H9 (cell line): ENCODE results near the gene FCGR1A. TPM values are rescaled to one million over a fixed set of nuclear protein-coding genes. Genes with fewer than 3 reads are reported as not detected.
A peak's percentile ranks its signal among the peaks of the same experiment; 100 is the strongest.
"Not testable (repeated sequence)": the region's sequence is repeated elsewhere in the genome, so short reads cannot be mapped to it uniquely, and the experiment has no call there.

ENCODE experiments used
- DNase-seq: peaks from one replicate; pipeline ENCODE4 v3.0.0-alpha.2; 2017
- H2AFZ ChIP-seq: one replicate; pipeline ENCODE4 v1.6.1; 2013; ENCODE audit warnings: mild to moderate bottlenecking, low read length, control low read depth, moderate library complexity
- H2AK5ac ChIP-seq: 2 replicates; pipeline ENCODE4 v1.6.1; 2013; ENCODE audit warnings: low read length, control low read depth, mixed read lengths; ENCODE audit not compliant: insufficient read length
- H2BK120ac ChIP-seq: one replicate; pipeline ENCODE4 v1.6.1; 2013; ENCODE audit warnings: low read depth, mild to moderate bottlenecking, low read length, control low read depth, inconsistent platforms; ENCODE audit not compliant: poor library complexity, severe bottlenecking
- H2BK12ac ChIP-seq: 2 replicates; pipeline ENCODE4 v1.6.1; 2013; ENCODE audit warnings: low read length, control low read depth, mixed read lengths, low read depth; ENCODE audit not compliant: insufficient read length
- H2BK15ac ChIP-seq: 2 replicates; pipeline ENCODE4 v1.6.1; 2013; ENCODE audit warnings: low read depth, low read length, control low read depth
- H2BK20ac ChIP-seq: one replicate; pipeline ENCODE4 v1.6.1; 2013; ENCODE audit warnings: low read depth, mild to moderate bottlenecking, low read length, control low read depth, inconsistent platforms; ENCODE audit not compliant: poor library complexity, severe bottlenecking
- H2BK5ac ChIP-seq: 2 replicates; pipeline ENCODE4 v1.6.1; 2013; ENCODE audit warnings: low read length, control low read depth, mixed read lengths; ENCODE audit not compliant: insufficient read length
- H3K14ac ChIP-seq: 2 replicates; pipeline ENCODE4 v1.6.1; 2013; ENCODE audit warnings: low read length, control low read depth; ENCODE audit not compliant: insufficient read depth
- H3K18ac ChIP-seq: 2 replicates; pipeline ENCODE4 v1.6.1; 2013; ENCODE audit warnings: low read depth, mild to moderate bottlenecking, mixed read lengths, low read length, control low read depth; ENCODE audit not compliant: insufficient read length
- H3K23ac ChIP-seq: 2 replicates; pipeline ENCODE4 v1.6.1; 2013; ENCODE audit warnings: low read length, control low read depth, mixed read lengths, low read depth; ENCODE audit not compliant: insufficient read length
- H3K23me2 ChIP-seq: 2 replicates; pipeline ENCODE4 v1.6.1; 2013; ENCODE audit warnings: low read depth, mild to moderate bottlenecking, mixed read lengths, low read length, control low read depth; ENCODE audit not compliant: insufficient read length, poor library complexity, severe bottlenecking
- H3K27ac ChIP-seq: 2 replicates; pipeline ENCODE4 v1.5.1; 2013; ENCODE audit warnings: low read length, control low read depth, mixed read lengths, low read depth; ENCODE audit not compliant: insufficient read length
- H3K27me3 ChIP-seq: 2 replicates; pipeline ENCODE4 v1.6.1; 2013; ENCODE audit warnings: low read length, control low read depth, inconsistent platforms; ENCODE audit not compliant: insufficient read depth
- H3K4ac ChIP-seq: 2 replicates; pipeline ENCODE4 v1.6.1; 2013; ENCODE audit warnings: low read depth, mild to moderate bottlenecking, control low read depth, inconsistent platforms, low read length, moderate library complexity
- H3K4me1 ChIP-seq: 2 replicates; pipeline ENCODE4 v1.6.1; 2013; ENCODE audit warnings: low read length, control low read depth, inconsistent platforms; ENCODE audit not compliant: insufficient read depth
- H3K4me2 ChIP-seq: 2 replicates; pipeline ENCODE4 v1.6.1; 2013; ENCODE audit warnings: low read length, control low read depth, mixed read lengths; ENCODE audit not compliant: insufficient read length, insufficient read depth
- H3K56ac ChIP-seq: 2 replicates; pipeline ENCODE4 v1.6.1; 2013; ENCODE audit warnings: low read depth, mild to moderate bottlenecking, mixed read lengths, low read length, control low read depth; ENCODE audit not compliant: insufficient read length
- H3K79me1 ChIP-seq: 2 replicates; pipeline ENCODE4 v1.6.1; 2013; ENCODE audit warnings: low read depth, mild to moderate bottlenecking, moderate library complexity, low read length, control low read depth, inconsistent platforms; ENCODE audit not compliant: insufficient read depth, poor library complexity, severe bottlenecking
- H3K79me2 ChIP-seq: 2 replicates; pipeline ENCODE4 v1.6.1; 2013; ENCODE audit warnings: low read length, control low read depth, inconsistent platforms; ENCODE audit not compliant: insufficient read depth
- H3K9ac ChIP-seq: 2 replicates; pipeline ENCODE4 v1.6.1; 2013; ENCODE audit warnings: low read length, control low read depth, mixed read lengths; ENCODE audit not compliant: insufficient read length; ENCODE audit errors: extremely low read depth
- H3K9me3 ChIP-seq: one replicate; pipeline ENCODE4 v1.6.1; 2013; ENCODE audit warnings: low read depth, low read length, inconsistent platforms; ENCODE audit not compliant: control insufficient read depth
- H3T11ph ChIP-seq: one replicate; pipeline ENCODE4 v1.6.1; 2013; ENCODE audit warnings: mild to moderate bottlenecking, low read length, control low read depth, inconsistent platforms
- H4K20me1 ChIP-seq: one replicate; pipeline ENCODE4 v1.6.1; 2013; ENCODE audit not compliant: control insufficient read depth, insufficient read length, insufficient read depth
- H4K5ac ChIP-seq: 2 replicates; pipeline ENCODE4 v1.6.1; 2013; ENCODE audit warnings: low read depth, mild to moderate bottlenecking, mixed read lengths, low read length, control low read depth; ENCODE audit not compliant: insufficient read length
- H4K8ac ChIP-seq: replicated peaks from 2 replicates; pipeline ENCODE4 v1.6.1; 2013; ENCODE audit warnings: low read length, control low read depth, mixed read lengths, low read depth; ENCODE audit not compliant: insufficient read length
- H4K91ac ChIP-seq: 2 replicates; pipeline ENCODE4 v1.6.1; 2013; ENCODE audit warnings: low read depth, mild to moderate bottlenecking, moderate library complexity, mixed read lengths, low read length, control low read depth; ENCODE audit not compliant: insufficient read length
- H3K27ac Mint-ChIP-seq, 3 experiments: 2 replicates in 2 of 3; 3 replicates in 1 of 3; pipeline ENCODE4 v1.8.0; 2020 to 2021; ENCODE audit warnings: mixed read lengths in 3 of 3, mild to moderate bottlenecking in 1 of 3, moderate library complexity in 1 of 3
- H3K27me3 Mint-ChIP-seq: 2 replicates; pipeline ENCODE4 v1.8.0; 2021; ENCODE audit warnings: low read depth, mild to moderate bottlenecking, moderate library complexity, mixed read lengths
- H3K36me3 Mint-ChIP-seq, 3 experiments: 2 replicates in 2 of 3; 3 replicates in 1 of 3; pipeline ENCODE4 v1.8.0; 2020 to 2021; ENCODE audit warnings: low read depth in 3 of 3, mixed read lengths in 3 of 3; ENCODE audit not compliant: insufficient read depth in 1 of 3
- H3K4me1 Mint-ChIP-seq, 2 experiments: 2 replicates each; pipeline ENCODE4 v1.8.0; 2020; ENCODE audit warnings: mixed read lengths in 2 of 2
- H3K4me3 Mint-ChIP-seq, 2 experiments: 2 replicates in 1 of 2; 3 replicates in 1 of 2; pipeline ENCODE4 v1.8.0; 2020 to 2021; ENCODE audit warnings: mild to moderate bottlenecking in 2 of 2, mixed read lengths in 2 of 2, moderate library complexity in 1 of 2
- H3K9me3 Mint-ChIP-seq, 2 experiments: 2 replicates in 1 of 2; 3 replicates in 1 of 2; pipeline ENCODE4 v1.8.0; 2020; ENCODE audit warnings: mild to moderate bottlenecking in 2 of 2, mixed read lengths in 2 of 2, moderate library complexity in 1 of 2
- WGBS: extraction: QIAGEN DNeasy Blood & Tissue Kit; methylation state at CpG from one replicate; pipeline ENCODE4 v1.1.7; 2013; ENCODE audit warnings: missing lambda C conversion rate, low lambda C conversion rate, mixed read lengths; ENCODE audit not compliant: insufficient read length; ENCODE audit errors: extremely low coverage; 5-methylcytosine and 5-hydroxymethylcytosine counted together
- total RNA-seq: library from RNA; stranded (reverse); gene quantifications from 2 replicates; pipeline ENCODE4 v1.2.1, GENCODE V29; 2021

The FCGR1A gene
- total RNA-seq, 1 experiment from 2014 or later = not detected

GRCh38 chr1:149734692-149735091 lies 47.8 kb upstream of the FCGR1A start:
- H3K4ac ChIP-seq, H3K23ac ChIP-seq: not testable (repeated sequence)

GRCh38 chr1:149740148-149740581 lies 42.3 kb upstream of the FCGR1A start:
- not testable (repeated sequence) for H2BK15ac ChIP-seq, H3K79me1 ChIP-seq, H3K9ac ChIP-seq, H4K5ac ChIP-seq, H2BK12ac ChIP-seq, H4K91ac ChIP-seq, H3K18ac ChIP-seq, H3K27me3 Mint-ChIP-seq, H4K8ac ChIP-seq, H2BK20ac ChIP-seq, H3K4me1 ChIP-seq, H4K20me1 ChIP-seq, H3K9me3 Mint-ChIP-seq, H3K14ac ChIP-seq, H3K4ac ChIP-seq, H2BK120ac ChIP-seq, H3K9me3 ChIP-seq, H3K4me1 Mint-ChIP-seq, H3K79me2 ChIP-seq, H3K27ac ChIP-seq, H2AK5ac ChIP-seq, H3K56ac ChIP-seq, H3K23me2 ChIP-seq, H3K4me2 ChIP-seq, H3K36me3 Mint-ChIP-seq, H2BK5ac ChIP-seq, H3T11ph ChIP-seq, H3K23ac ChIP-seq, H2AFZ ChIP-seq, H3K27me3 ChIP-seq
- Mint-ChIP-seq H3K27ac (peak overlapping the region in 2 of 3 experiments; percentile 70 to 94; a peak in 2 of 7 replicates), H3K4me3 (peak overlapping the region; percentile 77 to 84)
- peak; percentile 55 for DNase-seq
- WGBS = no CpG with 5 or more reads among the region's 26 CpGs

More at GRCh38 chr1:149734692-149735091, 47.8 kb upstream of the FCGR1A start:
- not testable (repeated sequence) for H2BK12ac ChIP-seq, H3K9me3 Mint-ChIP-seq, H4K5ac ChIP-seq, H4K91ac ChIP-seq, H3K9ac ChIP-seq, H2BK5ac ChIP-seq, H3K56ac ChIP-seq, H2AK5ac ChIP-seq, H2AFZ ChIP-seq, H3K18ac ChIP-seq, H3K14ac ChIP-seq, H3K27ac ChIP-seq, H3K27me3 ChIP-seq, H3K27ac Mint-ChIP-seq, H4K8ac ChIP-seq, H3K4me1 Mint-ChIP-seq, H3K36me3 Mint-ChIP-seq, H3K9me3 ChIP-seq, H3K79me1 ChIP-seq, H3K4me2 ChIP-seq, H3T11ph ChIP-seq, DNase-seq, H3K27me3 Mint-ChIP-seq, H3K23me2 ChIP-seq, H2BK15ac ChIP-seq, H3K4me3 Mint-ChIP-seq, H3K79me2 ChIP-seq, H4K20me1 ChIP-seq, H2BK20ac ChIP-seq, H3K4me1 ChIP-seq, H2BK120ac ChIP-seq
- WGBS = no CpG with 5 or more reads among the region's 1 CpG
